OCI-LY7 (cell line): ENCODE data around the gene CAMK4. TPM values are rescaled to one million over a fixed set of nuclear protein-coding genes. Genes with fewer than 3 reads are reported as not detected.

ENCODE experiments used
- BruUV-seq: library from RNA; stranded (reverse); fragments of 400-500 nt; replicated peaks from 2 replicates; lab custom pipeline; 2021; lab: Mats Ljungman, UMichigan
- CTCF ChIA-PET: fragments of 300-600 bp; sonication (Branson Sonifier 250); formaldehyde crosslinking; loops from one replicate; lab custom pipeline; 2022; ENCODE audit warnings: antibody characterized with exemption; ENCODE audit not compliant: unreplicated experiment; lab: Charles Lee
- POLR2A ChIA-PET: fragments of 300-600 bp; sonication (Branson Sonifier 250); formaldehyde crosslinking; loops from one replicate; lab custom pipeline; 2022; ENCODE audit warnings: antibody characterized with exemption; lab: Charles Lee
- DNase-seq: peaks from one replicate; pipeline ENCODE4 v3.0.0-alpha.2; 2015; ENCODE audit warnings: low spot score
- H2AFZ ChIP-seq: fragments of 200-600 bp; sonication (generic), shearing (Covaris generic); 2 replicates; pipeline ENCODE4 v1.6.1; 2014; ENCODE audit warnings: mild to moderate bottlenecking, antibody characterized with exemption, low read length, moderate library complexity
- H3K27ac ChIP-seq: fragments of 200-600 bp; sonication (generic); 2 replicates; pipeline ENCODE4 v1.5.1; 2014; ENCODE audit warnings: mixed run types, low read depth, mild to moderate bottlenecking, moderate library complexity, low read length, inconsistent platforms; ENCODE audit not compliant: poor library complexity, severe bottlenecking
- H3K36me3 ChIP-seq: fragments of 200-600 bp; sonication (generic); 2 replicates; pipeline ENCODE4 v1.6.1; 2014; ENCODE audit warnings: mild to moderate bottlenecking, antibody characterized with exemption, low read length, moderate library complexity, mixed read lengths; ENCODE audit not compliant: insufficient read depth
- H3K4me1 ChIP-seq: fragments of 200-600 bp; sonication (generic); 2 replicates; pipeline ENCODE4 v1.5.1; 2014; ENCODE audit warnings: mild to moderate bottlenecking, low read length; ENCODE audit not compliant: insufficient read depth, poor library complexity, severe bottlenecking
- H3K4me2 ChIP-seq: fragments of 200-600 bp; sonication (generic); 2 replicates; pipeline ENCODE4 v1.6.1; 2014; ENCODE audit warnings: mild to moderate bottlenecking, low read length
- H3K4me3 ChIP-seq: fragments of 200-600 bp; sonication (generic); 2 replicates; pipeline ENCODE4 v1.5.1; 2014; ENCODE audit warnings: mild to moderate bottlenecking, low read depth, low read length; ENCODE audit not compliant: poor library complexity, severe bottlenecking
- H3K79me2 ChIP-seq: fragments of 200-600 bp; sonication (generic); 2 replicates; pipeline ENCODE4 v1.6.1; 2016; ENCODE audit warnings: low read depth, mild to moderate bottlenecking, low read length, moderate library complexity, mixed read lengths; ENCODE audit not compliant: insufficient read depth
- H3K9me2 ChIP-seq: fragments of 200-600 bp; sonication (generic); 2 replicates; pipeline ENCODE4 v1.6.1; 2016; ENCODE audit warnings: mild to moderate bottlenecking, low read length, mixed read lengths; ENCODE audit not compliant: insufficient read depth
- H3K9me3 ChIP-seq: fragments of 200-600 bp; sonication (generic); 2 replicates; pipeline ENCODE4 v1.6.1; 2014; ENCODE audit warnings: mild to moderate bottlenecking, mixed run types, low read length, mixed read lengths
- H4K20me1 ChIP-seq: fragments of 200-600 bp; sonication (generic); 2 replicates; pipeline ENCODE4 v1.6.1; 2014; ENCODE audit warnings: mild to moderate bottlenecking, antibody characterized with exemption, low read length, moderate library complexity, mixed read lengths; ENCODE audit not compliant: insufficient read depth
- EZH2phosphoT487 ChIP-seq: fragments of 200-600 bp; sonication (generic); IDR thresholded peaks from 2 replicates; pipeline ENCODE4 v1.6.1; 2018; ENCODE audit warnings: low read depth, borderline replicate concordance, mild to moderate bottlenecking, mixed run types, antibody characterized with exemption, low read length, moderate library complexity, mixed read lengths
- intact Hi-C: fragments of 100-400 bp; cut with micrococcal nuclease; formaldehyde crosslinking; loops from one replicate; pipeline ENCODE4 v1.10.0; 2022; ENCODE audit not compliant: unreplicated experiment
- total RNA-seq, 2 experiments: library from RNA; depleted of rRNA in 1 of 2; stranded (reverse); fragments of >200 nt in 1 of 2; shearing (Covaris generic) in 1 of 2; gene quantifications; 2 replicates each; pipeline ENCODE4 v1.2.3, GENCODE V29; 2014 to 2022
- TF ChIP-seq, protein P1 (sequence below): fragments of 200-600 bp; sonication (generic); conservative IDR thresholded peaks from 2 replicates; pipeline ENCODE4 v1.5.1; 2014; ENCODE audit warnings: mild to moderate bottlenecking, antibody characterized with exemption, low read length, moderate library complexity, mixed read lengths

Gene CAMK4
- total RNA-seq, 2 experiments from 2014 or later: 25.4 to 40.2 TPM

DNA sequence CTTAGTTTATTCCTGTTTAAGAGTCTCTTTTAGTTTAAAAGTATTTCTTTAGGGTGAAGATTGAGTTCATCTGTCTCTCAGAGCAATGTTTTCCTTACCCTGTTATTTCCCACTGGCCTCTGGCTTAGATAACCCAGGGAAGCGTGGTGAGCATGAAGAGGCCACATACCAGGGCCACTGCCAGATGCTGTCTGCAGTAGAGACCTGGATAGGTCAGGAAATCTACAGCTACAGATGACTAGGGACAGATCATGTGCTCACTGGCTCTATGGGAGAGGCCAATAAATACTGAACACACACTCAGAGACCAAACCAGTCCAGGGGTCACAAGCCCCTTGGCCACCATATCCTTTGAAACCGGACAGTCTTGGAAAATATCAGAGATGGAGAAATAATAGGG, 136.0 kb downstream of the CAMK4 start:
- DNase-seq: no peak
- no TSS peak for BruUV-seq
- intact Hi-C loops: no loop called here
- Histone ChIP-seq H3K36me3 (no peaks in the 10 kb centered on the region), H4K20me1 (no peaks in the 10 kb centered on the region), H3K4me1 (no peaks in the 10 kb centered on the region), H3K4me2 (no peak overlapping the region), H3K4me3 (no peak overlapping the region), H2AFZ (no peak overlapping the region), H3K79me2 (no peaks in the 10 kb centered on the region), H3K9me3 (no peaks in the 10 kb centered on the region), H3K27ac (no peak overlapping the region), H3K9me2 (no peaks in the 10 kb centered on the region)
- TF ChIP-seq EZH2phosphoT487: no peak
- TF ChIP-seq, protein P1, sequence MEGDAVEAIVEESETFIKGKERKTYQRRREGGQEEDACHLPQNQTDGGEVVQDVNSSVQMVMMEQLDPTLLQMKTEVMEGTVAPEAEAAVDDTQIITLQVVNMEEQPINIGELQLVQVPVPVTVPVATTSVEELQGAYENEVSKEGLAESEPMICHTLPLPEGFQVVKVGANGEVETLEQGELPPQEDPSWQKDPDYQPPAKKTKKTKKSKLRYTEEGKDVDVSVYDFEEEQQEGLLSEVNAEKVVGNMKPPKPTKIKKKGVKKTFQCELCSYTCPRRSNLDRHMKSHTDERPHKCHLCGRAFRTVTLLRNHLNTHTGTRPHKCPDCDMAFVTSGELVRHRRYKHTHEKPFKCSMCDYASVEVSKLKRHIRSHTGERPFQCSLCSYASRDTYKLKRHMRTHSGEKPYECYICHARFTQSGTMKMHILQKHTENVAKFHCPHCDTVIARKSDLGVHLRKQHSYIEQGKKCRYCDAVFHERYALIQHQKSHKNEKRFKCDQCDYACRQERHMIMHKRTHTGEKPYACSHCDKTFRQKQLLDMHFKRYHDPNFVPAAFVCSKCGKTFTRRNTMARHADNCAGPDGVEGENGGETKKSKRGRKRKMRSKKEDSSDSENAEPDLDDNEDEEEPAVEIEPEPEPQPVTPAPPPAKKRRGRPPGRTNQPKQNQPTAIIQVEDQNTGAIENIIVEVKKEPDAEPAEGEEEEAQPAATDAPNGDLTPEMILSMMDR: no peak
- ChIA-PET POLR2A (interaction anchor here (0.5 kb wide), 1 partner anchor 34 kb away, joined by 3 read pairs; no protein-coding TSS in a partner anchor), CTCF (no interaction called here)

DNA sequence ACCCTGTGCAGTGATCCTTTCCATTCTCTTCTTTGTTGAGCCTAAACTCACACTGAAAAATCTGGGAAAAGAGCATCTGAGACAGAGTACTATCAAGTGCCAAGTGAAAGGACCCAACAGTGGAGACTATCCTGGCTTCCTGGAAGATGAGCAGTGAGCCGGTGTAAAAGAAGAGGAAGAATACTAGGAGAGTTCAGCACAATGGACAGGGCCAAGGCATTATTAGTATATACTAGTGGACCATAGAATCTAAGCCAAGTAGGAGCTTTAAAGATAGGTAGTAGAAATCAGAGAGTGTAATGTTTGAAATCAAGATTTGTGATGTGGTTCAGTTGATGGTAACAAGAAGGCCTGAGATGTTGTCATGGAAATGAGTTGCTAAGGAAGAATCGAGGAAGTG, 140.8 kb downstream of the CAMK4 start:
- H3K9me3 ChIP-seq: no peaks in the 10 kb centered on the region
- no peak overlapping the region for H2AFZ ChIP-seq
- no peaks in the 10 kb centered on the region for H3K9me2 ChIP-seq
- H3K27ac ChIP-seq: no peak overlapping the region
- no peak for TF ChIP-seq EZH2phosphoT487
- TF ChIP-seq, protein P1: no peak
- no peak for DNase-seq
- no TSS peak for BruUV-seq
- H3K4me2 ChIP-seq: no peak overlapping the region
- H3K4me1 ChIP-seq: no peaks in the 10 kb centered on the region
- ChIA-PET CTCF (no interaction called here), POLR2A (interaction anchor here (1.1 kb wide), 1 partner anchor 23 kb away, joined by 3 read pairs; no protein-coding TSS in a partner anchor)
- H3K36me3 ChIP-seq: no peaks in the 10 kb centered on the region
- H3K4me3 ChIP-seq: no peak overlapping the region
- intact Hi-C loops: no loop called here
- no peaks in the 10 kb centered on the region for H3K79me2 ChIP-seq
- H4K20me1 ChIP-seq: no peaks in the 10 kb centered on the region

DNA sequence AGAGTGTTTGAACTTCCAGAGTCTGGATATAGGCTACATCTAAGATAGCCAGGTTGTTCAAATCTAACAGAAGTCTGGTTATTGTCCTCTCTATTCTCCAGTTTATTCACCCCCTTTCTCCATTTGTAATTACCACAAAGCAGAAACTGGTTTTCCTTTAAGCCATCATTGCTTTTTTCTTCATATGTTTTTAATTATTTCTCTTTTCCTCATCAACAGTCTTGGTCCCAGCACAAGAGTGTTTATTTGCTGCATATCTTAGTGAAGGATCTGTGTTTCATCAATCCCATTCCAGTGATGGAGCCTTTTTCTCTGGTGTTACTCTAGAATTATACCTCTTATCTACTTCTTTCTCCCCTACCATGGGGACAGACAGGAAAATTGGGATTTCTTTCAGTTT, 142.2 kb downstream of the CAMK4 start:
- TF ChIP-seq, protein P1: no peak
- TF ChIP-seq EZH2phosphoT487: no peak
- intact Hi-C loops: no loop called here
- ChIA-PET CTCF (no interaction called here), POLR2A (no interaction called here)
- H3K9me2 ChIP-seq: no peaks in the 10 kb centered on the region
- BruUV-seq: no TSS peak
- H3K4me3 ChIP-seq: no peak overlapping the region
- no peaks in the 10 kb centered on the region for H3K36me3 ChIP-seq
- H4K20me1 ChIP-seq: no peaks in the 10 kb centered on the region
- H3K27ac ChIP-seq: no peak overlapping the region
- H3K4me2 ChIP-seq: no peak overlapping the region
- no peak overlapping the region for H2AFZ ChIP-seq
- H3K79me2 ChIP-seq: no peaks in the 10 kb centered on the region
- no peak for DNase-seq
- no peaks in the 10 kb centered on the region for H3K4me1 ChIP-seq
- no peaks in the 10 kb centered on the region for H3K9me3 ChIP-seq
